HEK293 (cell line): ENCODE measurements around the gene ANKRD33B.

Experiments
- ATF2 ChIP-seq: fragments of 450-650 bp; formaldehyde crosslinking; IDR thresholded peaks from 2 replicates; pipeline ENCODE4 v1.5.1; 2016; ENCODE audit warnings: missing biosample characterization, missing genetic modification characterization, low read depth
- CTCF ChIP-seq: fragments of 450-650 bp; formaldehyde crosslinking; IDR thresholded peaks from 2 replicates; pipeline ENCODE4 v1.5.1; 2016; ENCODE audit warnings: missing biosample characterization, missing genetic modification characterization
- ELK4 ChIP-seq: IDR thresholded peaks from 2 replicates; pipeline ENCODE4 v1.6.1; 2011; ENCODE audit warnings: mild to moderate bottlenecking, low read depth, low read length, borderline replicate concordance
- GLI4 ChIP-seq: fragments of 450-650 bp; formaldehyde crosslinking; IDR thresholded peaks from 2 replicates; pipeline ENCODE4 v1.5.1; 2016; ENCODE audit warnings: missing biosample characterization, missing genetic modification characterization
- ZBTB26 ChIP-seq: fragments of 450-650 bp; formaldehyde crosslinking; optimal IDR thresholded peaks from 2 replicates; pipeline ENCODE3; 2016; ENCODE audit warnings: missing biosample characterization, mild to moderate bottlenecking, missing genetic modification characterization
- ZBTB49 ChIP-seq: fragments of 450-650 bp; formaldehyde crosslinking; IDR thresholded peaks from 2 replicates; pipeline ENCODE4 v1.5.1; 2016; ENCODE audit warnings: missing biosample characterization, missing genetic modification characterization, low read depth
- ZEB2 ChIP-seq: fragments of 450-650 bp; formaldehyde crosslinking; IDR thresholded peaks from 2 replicates; pipeline ENCODE4 v1.5.1; 2016; ENCODE audit warnings: missing biosample characterization, missing genetic modification characterization
- ZFP41 ChIP-seq: fragments of 450-650 bp; formaldehyde crosslinking; IDR thresholded peaks from 2 replicates; pipeline ENCODE4 v1.5.1; 2016; ENCODE audit warnings: missing biosample characterization, missing genetic modification characterization, borderline replicate concordance
- ZNF24 ChIP-seq: fragments of 450-650 bp; formaldehyde crosslinking; IDR thresholded peaks from 2 replicates; pipeline ENCODE4 v1.5.1; 2016; ENCODE audit warnings: missing biosample characterization, missing genetic modification characterization
- ZNF354C ChIP-seq: fragments of 450-650 bp; formaldehyde crosslinking; IDR thresholded peaks from 2 replicates; pipeline ENCODE4 v1.5.1; 2016; ENCODE audit warnings: missing biosample characterization, missing genetic modification characterization, low read depth, borderline replicate concordance
- ZNF510 ChIP-seq: fragments of 450-650 bp; formaldehyde crosslinking; IDR thresholded peaks from 2 replicates; pipeline ENCODE4 v1.5.1; 2018; ENCODE audit warnings: mild to moderate bottlenecking, missing genetic modification characterization, missing biosample characterization; ENCODE audit not compliant: insufficient replicate concordance
- ZNF530 ChIP-seq: fragments of 450-650 bp; formaldehyde crosslinking; IDR thresholded peaks from 2 replicates; pipeline ENCODE4 v1.5.1; 2016; ENCODE audit warnings: low read depth, missing biosample characterization, missing genetic modification characterization
- ZNF548 ChIP-seq: fragments of 450-650 bp; formaldehyde crosslinking; IDR thresholded peaks from 2 replicates; pipeline ENCODE4 v1.5.1; 2016; ENCODE audit warnings: missing biosample characterization, missing genetic modification characterization
- ZNF704 ChIP-seq: fragments of 450-650 bp; formaldehyde crosslinking; IDR thresholded peaks from 2 replicates; pipeline ENCODE4 v1.5.1; 2016; ENCODE audit warnings: missing biosample characterization, missing genetic modification characterization

GRCh38 chr5:10566543-10567068 is 2.7 kb downstream of the ANKRD33B start:
- TF ChIP-seq ATF2 (no peak), CTCF (tag by site-specific recombination) (no peak), ZNF510 (no peak), GLI4 (tag by site-specific recombination) (no peak), ZNF24 (tag by site-specific recombination) (no peak), ELK4 (no peak), ZBTB49 (no peak), ZEB2 (tag by site-specific recombination) (no peak), ZNF530 (tag by site-specific recombination) (no peak), ZNF548 (no peak), ZBTB26 (tag by site-specific recombination) (no peak), ZNF704 (tag by site-specific recombination) (no peak), ZFP41 (tag by site-specific recombination) (no peak), ZNF354C (tag by site-specific recombination) (no peak)
